Omental fat pad (tissue), 4 donors: ENCODE data around the gene EDEM3. TPM values are rescaled to one million over a fixed set of nuclear protein-coding genes. Genes with fewer than 3 reads are reported as not detected.

Experiments used
- ATAC-seq: fragments of 150-250 bp; one replicate; pipeline ENCODE4 v1.9.1; 2016; ENCODE audit warnings: mild to moderate bottlenecking, moderate library complexity; ENCODE audit not compliant: low FRiP score
- DNase-seq: peaks from one replicate; pipeline ENCODE4 v3.0.0-alpha.2; 2019; ENCODE audit warnings: low spot score
- CTCF ChIP-seq, 3 donors: fragments of 450-650 bp; IDR thresholded peaks; one replicate each; pipeline ENCODE4 v1.5.1; 2016 to 2017; ENCODE audit warnings: antibody characterized with exemption in 3 of 3, mild to moderate bottlenecking in 3 of 3, moderate library complexity in 2 of 3
- total RNA-seq, 4 donors: library from RNA; depleted of rRNA; stranded (reverse); fragments of >200 nt; gene quantifications; one replicate each; pipeline ENCODE4 v1.1.0, GENCODE V29; 2016

The EDEM3 gene
- total RNA-seq, 4 donors from 2014 or later: 33.5 to 72.5 (median 40.9) TPM

DNA sequence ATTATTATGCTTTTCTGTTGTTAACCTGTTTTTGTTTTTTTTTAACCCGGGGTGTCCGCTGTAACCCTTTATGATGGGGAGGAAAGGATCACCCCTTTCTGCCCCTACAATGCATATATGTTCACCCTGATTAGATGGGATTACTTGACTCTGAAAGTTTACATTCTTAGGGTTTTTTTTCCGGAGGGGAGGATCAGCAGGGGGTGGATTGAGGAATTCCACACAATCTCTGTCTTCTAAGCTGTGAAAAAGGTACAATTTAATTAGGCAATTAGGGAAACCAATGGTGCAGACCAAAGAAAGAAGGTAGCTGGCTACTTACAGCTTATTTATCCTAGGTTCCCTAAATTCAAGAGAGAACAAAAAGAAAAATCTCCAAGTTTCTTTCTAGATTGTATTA, 58.3 kb downstream of the EDEM3 start:
- ATAC-seq: no peak
- TF ChIP-seq CTCF (IDR thresholded peaks at IDR 0.05): no peak
- DNase-seq: no peak

DNA sequence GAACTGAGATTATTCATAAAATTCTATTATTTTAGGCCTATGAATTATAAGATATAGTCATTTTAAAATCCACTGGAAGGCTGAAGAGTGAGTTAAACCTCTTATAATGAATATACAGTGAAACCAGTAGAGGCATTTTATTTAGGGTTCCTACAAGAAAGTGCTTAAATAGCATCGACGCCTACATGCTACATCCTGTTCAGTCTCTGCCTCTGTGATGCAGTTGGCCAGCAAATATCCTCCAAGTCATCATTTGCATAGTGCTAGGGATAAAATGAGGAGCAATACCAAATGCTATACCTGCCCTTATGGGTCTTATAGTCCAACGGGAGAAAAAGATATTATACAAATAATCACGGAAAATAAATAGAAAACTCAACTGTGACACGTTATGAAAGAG, 59.6 kb downstream of the EDEM3 start:
- no peak for TF ChIP-seq CTCF (IDR thresholded peaks at IDR 0.05)
- no peak for ATAC-seq
- no peak for DNase-seq

DNA sequence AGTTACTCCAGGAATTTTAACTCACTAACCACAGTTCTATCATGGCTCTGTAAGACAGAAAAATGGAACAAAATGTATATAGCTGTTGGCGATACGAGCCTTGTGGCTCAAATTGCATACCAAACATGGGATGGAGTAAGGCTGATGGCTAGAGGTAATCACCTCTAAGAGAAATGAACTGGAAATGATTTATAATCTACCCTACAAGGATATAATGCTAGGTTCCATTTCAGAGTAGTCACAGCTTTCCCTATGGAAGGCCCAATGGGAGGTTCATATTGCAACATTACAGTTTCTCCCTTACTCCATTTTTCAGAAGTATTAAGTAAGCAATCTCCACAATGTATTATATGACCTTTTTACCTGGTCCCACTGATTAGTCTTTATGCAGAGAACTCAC, 61.6 kb downstream of the EDEM3 start:
- DNase-seq: no peak
- no peak for TF ChIP-seq CTCF (IDR thresholded peaks at IDR 0.05)
- no peak for ATAC-seq

DNA sequence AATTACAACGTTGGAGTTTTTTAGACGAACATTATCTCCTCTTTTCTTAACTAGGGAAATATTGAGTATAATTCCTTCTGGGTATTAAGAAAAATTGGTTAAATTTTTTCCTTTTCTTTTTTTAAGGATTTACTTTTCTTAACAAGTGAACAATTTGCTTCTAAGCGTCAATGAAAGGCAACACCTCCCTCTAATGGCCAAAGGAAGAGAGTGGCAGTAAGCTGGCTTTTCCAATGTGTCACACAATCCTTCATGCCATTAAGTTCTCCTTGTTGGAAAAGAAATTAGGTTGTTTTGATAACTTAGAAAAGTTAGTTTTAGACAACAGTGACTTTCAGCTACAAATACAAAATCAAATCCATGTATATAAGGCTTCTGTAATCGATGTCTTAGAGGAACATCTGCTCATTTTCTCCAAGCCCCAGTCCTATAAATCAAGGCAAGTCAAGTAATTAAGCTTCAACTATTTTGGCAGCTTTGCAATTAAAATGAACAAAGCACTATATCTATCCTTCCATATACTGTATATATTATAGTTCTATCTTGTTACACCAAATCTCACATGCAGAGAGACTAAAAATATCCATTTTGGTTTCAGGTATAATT, 62.8 kb downstream of the EDEM3 start:
- no peak for TF ChIP-seq CTCF (IDR thresholded peaks at IDR 0.05)
- no peak for ATAC-seq
- no peak for DNase-seq

DNA sequence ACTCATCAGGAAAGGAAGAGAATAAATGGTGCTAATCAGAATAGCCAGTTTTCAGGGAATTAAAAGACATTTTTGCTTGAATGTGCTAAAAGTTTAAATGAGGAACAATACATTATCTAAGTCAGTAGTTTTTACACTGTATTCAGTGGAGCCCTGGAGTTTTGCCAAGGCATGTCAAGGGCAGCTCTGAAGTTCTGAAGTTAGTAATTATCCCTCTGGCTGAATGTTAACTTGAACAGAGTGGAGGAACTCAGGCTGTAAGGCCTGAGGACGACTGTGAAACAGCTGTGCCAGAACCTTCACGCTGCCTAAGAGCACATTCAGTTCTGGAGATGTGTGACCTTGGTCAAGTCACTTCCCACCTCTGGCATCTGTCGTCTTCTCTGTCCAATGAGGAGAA, 68.1 kb downstream of the EDEM3 start:
- ATAC-seq: no peak
- DNase-seq: no peak
- no peak for TF ChIP-seq CTCF (IDR thresholded peaks at IDR 0.05)

GRCh38 chr1:184685116-184685515, 69.5 kb downstream of the EDEM3 start:
- no peak for ATAC-seq
- TF ChIP-seq CTCF (IDR thresholded peaks at IDR 0.05): no peak

DNA sequence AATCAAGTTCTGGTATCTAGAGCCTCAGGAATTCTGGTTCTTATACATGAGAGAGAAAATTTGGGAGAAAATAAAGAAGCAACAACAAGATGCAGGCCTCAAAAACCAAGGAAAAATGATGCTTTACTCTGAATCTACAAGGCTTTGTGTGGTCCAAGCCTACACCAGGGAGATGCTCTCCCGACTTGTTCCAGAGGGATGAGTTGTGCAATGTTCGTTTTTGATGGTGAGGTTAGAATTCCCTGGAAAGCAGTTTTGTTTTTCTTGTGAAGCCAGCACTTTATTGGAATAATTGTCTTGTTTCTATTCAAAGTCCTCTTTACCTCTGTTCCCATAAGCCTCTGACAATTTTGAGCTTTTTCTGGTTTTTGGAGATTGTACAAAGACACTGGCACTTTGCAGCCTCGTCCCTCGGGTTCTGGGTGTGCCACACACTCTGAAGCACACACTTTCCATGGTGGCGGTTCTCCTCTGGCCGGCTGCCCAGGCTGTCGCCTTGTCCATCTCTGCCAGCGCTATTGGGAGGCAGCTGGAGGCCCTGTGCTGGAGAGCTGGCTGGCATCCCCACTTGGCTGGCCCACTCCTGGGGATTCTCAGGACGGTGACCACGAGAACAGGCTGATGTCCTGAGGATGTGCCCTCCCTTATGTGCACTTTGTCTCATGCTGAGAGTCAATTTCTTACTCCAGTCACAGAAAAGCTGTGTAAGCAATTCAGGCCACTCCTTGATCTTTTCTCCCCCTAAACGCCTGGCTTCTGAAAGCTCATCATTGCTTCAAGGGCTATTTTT, 70.2 kb downstream of the EDEM3 start:
- ATAC-seq (no peak), DNase-seq (no peak)

More at GRCh38 chr1:184685116-184685515, 69.5 kb downstream of the EDEM3 start:
- DNase-seq: no peak

More for the DNA sequence above, 70.2 kb downstream of the EDEM3 start:
- no peak for TF ChIP-seq CTCF (IDR thresholded peaks at IDR 0.05)
